ENCODE data around the gene PLCH1. TPM values are rescaled to one million over a fixed set of nuclear protein-coding genes. Genes with fewer than 3 reads are reported as not detected.

Gene PLCH1
- total RNA-seq, 1 experiment from 2014 or later, result 0.78 TPM

DNA sequence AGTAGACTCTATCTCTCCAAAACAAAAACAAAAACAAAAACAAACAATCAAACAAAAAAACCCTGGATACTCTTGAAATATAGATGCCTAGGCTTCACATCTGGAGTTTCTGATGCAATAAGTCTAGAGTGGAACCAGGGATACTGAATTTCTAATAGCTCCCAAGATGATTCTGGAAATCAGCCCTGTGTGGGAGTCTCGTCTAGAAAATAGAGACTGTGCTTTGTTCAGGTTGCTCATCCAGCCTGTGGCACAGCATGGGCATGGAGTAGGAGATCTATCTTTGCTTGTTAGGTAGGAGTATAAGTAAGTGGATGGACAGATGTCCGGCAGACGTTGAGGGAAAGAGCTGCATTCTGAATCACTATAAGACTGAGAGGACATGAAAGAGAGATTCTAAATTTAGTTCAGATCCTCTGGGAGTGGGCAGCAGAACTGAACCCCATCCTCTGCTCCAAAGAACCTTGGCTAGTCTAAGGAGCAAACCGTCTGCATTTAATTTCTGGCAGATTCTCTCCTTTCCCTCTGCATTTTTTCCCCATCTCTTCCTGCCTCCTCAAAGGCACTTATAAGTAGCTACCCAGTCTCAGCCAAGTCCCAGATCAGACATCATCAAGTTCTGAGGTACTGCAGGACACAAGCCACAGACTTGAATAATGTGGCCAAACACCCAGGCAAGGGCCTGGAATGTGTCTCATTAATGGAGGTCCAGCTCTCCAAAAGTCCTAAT, 358.8 kb downstream of the PLCH1 start:
- no peak for DNase-seq (ENCODE audit: low spot score)

DNA sequence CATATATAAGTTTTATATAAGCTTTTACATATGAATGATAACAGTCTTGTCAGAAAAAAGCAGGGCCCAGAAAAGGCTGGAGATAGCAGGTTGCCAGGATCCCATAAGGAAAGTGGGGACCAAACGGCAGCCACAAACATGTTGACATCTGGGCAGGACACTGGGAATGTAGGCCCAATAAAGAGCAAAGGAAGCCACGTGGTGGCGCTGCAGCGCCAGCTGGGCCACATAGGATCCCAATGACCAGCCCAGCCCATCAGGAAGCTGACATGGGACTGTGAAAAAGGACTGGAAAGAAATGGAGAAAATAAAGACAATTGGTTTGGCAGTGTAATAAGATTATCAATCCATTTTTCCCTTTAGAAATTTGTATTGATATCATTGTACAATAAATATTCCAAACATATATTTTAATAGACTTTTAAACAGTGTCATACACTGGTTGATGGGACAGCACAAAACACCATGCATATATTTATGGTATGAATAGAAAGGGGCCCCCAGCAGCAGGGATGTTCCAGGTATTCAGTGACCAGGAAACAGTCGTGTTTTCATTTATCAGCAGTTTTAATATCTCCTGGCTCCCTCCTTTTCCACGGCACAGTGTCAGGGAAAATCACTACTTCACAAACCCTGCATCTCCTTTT, 362.4 kb downstream of the PLCH1 start:
- DNase-seq (ENCODE audit: low spot score), result peak; percentile 76

DNA sequence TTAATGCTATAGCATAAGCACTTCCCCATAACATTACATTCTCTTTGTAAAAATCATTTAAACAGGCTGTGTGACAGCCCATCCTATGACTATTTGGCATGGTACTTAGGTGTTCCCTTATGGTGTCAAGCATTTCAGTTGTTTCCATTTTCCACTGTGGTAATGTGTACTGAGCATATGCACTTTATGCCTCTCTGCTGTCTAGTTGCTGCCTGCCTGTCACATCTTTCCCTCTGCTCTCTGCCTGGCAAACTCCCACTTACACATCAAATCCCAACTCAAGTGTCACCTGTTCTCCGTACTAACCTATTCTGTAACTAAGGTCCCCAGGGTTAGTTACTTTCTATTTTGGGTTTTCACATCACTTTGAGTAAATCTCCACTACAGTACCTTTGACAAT, 367.0 kb downstream of the PLCH1 start:
- no peak for DNase-seq (ENCODE audit: low spot score)

DNA sequence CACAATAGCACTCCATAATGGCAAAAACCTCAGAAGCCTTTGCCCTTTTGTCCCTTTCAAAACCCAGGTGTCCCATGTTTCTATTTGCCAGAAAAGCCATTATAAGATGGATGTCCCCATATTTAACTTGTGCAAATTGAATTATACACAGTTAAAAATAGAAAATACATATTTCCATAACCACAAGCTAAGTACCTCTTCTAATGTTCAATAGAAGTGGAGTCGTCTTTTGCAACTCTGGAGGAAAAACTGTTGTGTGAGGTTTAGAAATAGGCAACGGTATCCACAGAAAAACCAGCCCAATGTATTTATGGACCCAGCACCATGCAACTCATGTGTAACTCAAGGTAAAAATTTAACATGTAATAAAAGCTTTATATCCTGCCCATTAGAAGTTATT, 367.8 kb downstream of the PLCH1 start:
- DNase-seq (ENCODE audit: low spot score), result no peak

DNA sequence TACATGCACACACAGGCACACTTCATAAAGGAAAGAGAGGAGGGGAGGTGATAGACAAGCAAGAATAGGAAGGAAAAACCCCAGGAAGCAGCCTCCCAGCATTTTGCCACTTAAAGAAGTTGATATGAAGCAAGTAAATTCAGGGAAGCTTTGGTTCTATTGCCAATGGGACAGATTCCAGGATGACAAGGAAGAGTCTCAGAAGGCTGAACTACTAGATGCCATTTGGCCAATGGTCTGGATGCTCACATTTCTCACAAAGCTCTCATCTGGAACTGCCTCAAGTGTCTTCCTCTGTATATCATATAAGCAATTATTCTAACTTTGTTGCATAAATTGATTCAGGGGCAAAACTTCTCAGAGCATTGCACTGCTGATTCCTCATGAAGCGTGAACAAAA, 372.6 kb downstream of the PLCH1 start:
- no peak for DNase-seq (ENCODE audit: low spot score)

DNA sequence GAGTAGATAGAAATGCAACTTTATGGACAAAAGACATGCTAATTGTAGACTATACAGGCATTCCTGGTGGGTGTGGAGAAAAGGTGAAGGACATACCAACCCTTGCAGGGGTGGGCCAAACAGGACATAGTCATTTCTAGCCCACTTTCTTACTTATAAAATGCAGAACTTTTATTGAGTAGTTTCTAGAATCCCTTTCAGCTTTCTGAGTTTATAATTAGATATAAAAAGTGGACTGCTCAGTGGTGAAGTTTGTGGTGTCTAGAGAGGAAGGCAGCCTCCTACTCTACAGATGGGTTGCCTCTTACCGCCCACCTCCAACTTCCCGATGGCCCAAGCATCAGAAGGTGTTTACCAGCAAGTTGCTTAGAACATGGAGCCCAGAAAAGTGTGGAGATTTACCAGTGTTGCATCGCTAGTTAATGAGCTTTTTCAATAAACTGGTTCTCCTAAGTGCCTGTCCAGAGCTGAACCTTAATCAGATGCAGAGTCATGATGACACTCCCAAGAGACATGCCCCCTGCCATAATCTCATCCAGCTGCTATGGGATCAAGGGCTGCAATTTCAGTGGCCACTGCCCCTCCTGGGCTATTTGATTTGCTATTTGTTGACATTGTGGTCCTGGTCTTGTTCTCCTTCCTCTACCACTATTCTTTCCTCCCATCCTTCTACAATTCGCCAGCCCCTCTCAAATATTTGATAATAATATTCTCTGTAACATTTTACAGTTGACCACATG, 373.9 kb downstream of the PLCH1 start:
- DNase-seq (ENCODE audit: low spot score), result no peak

DNA sequence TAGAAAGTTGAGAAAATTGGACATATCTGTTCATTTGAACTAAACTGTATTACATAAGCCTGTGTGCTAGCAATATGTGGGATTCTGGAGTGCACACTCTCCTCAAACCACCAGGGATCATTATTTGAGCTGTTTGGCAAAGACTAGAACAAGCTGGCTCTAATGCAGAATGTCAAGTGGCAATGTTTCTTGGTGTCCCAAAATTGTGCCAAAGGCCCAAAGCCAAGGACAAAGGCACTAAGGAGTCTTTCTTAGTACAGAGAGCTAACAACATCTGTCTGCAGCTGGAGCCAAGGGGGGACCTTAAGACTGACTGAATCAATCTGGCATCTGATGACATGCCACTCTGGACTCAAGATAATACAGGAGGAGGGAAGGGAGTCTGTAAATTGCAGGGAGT, 374.7 kb downstream of the PLCH1 start:
- no peak for DNase-seq (ENCODE audit: low spot score)

DNA sequence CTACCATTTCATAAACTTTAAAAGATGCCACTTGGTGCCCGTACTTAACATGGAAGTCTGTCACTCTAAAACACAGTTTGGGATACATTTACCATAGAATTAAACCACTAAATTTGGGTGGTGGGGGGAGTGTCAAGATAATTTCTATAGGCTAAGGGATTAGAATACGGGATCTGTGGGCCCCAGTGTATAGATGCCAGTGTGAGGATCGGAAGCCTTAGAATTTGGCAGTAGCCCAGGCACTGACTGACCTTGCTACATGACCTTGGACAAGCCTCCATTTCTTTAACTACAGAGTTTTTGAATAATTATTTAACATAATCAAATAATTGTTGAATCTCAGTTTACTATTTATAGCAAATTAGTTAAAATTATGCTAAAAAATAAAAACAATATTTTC, 375.1 kb downstream of the PLCH1 start:
- no peak for DNase-seq (ENCODE audit: low spot score)

DNA sequence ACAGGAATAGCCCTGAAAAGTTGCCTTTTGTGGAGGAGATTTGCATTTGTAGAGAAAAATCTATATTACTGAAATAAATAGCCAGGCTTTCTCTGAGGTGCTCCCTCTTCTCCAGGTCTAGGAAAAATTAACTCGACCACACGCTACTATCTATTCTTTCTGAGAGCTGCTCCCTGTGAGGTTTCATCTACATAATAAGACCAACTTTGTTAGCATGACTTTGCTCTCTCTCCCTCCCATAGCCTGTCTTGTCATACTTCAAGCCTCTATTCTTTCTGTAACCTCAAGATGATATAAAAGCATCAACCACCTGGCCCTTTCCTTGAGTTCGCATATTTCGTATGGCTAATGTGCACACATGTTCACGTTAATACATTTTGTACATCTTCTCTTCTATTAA, 375.6 kb downstream of the PLCH1 start:
- no peak for DNase-seq (ENCODE audit: low spot score)

DNA sequence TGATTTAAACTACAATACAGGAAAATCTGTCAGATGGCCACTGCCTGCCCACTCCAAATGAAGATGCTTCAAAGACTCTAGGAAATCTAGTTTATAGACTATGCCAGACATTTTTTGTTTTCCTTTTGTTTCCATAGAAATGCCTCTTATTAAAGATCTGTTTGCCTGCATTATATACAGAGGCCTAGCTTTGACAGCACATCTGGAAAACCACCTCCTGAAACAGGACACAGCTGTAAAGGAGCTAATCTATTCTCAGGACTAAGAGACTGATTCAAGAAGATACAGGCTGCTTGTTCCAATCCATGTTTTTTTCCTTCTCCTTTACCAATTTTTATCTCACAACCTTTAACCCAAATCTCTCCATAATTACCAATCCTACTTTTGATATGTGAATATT, 376.1 kb downstream of the PLCH1 start:
- DNase-seq (ENCODE audit: low spot score), result no peak

DNA sequence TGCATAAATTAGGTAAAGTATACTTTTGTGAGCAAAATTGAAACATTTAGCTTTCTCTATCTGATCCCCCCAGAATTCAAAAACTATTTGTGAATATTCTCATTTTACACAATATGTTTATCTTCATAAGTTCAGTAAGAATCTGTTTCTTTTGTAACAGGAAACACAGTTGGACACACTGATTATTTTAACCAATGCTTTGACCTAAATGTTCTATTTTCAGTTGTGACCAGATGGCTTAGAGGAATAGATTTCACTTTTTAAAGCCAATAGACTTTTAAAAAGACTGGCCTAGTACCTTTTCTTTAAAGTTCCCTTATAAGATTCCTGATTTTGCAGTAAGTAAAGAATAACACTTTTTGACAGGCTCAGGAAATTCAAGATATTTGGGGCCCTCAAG, 377.4 kb downstream of the PLCH1 start:
- no peak for DNase-seq (ENCODE audit: low spot score)

DNA sequence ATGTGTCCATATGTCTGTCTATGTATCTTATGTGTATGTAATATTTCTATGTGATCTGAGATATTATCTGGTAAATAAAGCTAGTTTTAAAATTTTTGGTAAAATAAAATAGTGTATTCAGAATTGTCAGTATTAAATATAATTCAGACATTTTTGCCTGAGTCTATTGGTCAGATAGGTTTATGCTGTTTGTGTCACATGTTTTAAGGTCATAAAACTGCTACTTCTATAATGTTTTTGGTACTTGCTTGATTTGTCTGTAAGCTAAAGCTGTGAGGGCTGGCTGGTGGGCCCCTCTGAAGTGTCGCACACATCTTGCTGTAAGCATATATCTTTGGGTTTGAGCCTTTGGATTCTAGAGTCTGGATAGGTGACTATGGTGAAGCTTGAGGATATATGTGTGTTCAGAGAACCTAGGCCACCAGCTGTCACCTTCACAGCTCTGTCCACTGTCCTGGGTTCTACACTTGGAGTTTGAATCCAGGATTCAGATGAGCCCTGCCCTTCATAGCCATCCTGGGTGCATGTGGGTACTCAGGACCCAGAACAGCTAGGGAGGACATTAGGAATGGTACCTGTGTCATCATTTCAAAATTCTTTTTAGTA, 379.6 kb downstream of the PLCH1 start:
- DNase-seq (ENCODE audit: low spot score), result no peak

DNA sequence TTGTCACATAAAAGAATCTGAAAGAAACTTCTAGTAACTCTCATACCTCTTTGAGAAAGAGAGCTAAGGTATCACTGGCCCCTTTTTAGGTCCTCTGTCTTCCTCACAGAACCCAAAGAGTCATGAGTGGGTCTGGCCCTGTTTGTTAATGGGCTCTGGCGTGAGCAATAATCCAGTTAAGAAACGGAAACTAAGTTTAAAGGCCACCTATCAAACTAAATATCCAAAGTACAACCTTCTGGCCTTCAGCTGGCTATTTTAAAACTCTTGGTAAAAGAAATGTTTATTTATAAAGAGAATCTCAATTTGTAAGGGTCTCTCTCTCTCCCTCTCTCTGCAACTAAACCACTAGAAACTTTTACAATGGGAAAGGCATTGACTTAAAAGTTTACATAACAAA, 380.4 kb downstream of the PLCH1 start:
- DNase-seq (ENCODE audit: low spot score), result no peak

DNA sequence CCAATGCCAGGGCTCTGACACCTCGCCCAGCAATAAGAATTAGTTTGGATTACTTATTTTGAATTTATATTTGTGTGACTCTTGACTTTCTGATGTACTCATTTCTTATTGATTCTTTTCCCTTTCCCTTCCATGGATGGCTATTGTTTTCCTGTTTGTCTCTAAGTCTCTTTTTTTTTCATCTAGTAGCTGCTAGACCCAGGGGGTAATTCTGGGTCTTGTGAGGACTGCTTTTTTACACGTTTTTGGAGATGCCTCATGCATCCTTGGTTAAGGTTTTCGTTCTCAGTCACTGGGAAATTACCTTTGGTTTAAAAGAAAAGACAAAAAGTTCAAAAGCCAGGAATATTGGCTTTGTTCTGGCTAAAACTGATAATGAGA, 381.2 kb downstream of the PLCH1 start:
- no peak for DNase-seq (ENCODE audit: low spot score)

DNA sequence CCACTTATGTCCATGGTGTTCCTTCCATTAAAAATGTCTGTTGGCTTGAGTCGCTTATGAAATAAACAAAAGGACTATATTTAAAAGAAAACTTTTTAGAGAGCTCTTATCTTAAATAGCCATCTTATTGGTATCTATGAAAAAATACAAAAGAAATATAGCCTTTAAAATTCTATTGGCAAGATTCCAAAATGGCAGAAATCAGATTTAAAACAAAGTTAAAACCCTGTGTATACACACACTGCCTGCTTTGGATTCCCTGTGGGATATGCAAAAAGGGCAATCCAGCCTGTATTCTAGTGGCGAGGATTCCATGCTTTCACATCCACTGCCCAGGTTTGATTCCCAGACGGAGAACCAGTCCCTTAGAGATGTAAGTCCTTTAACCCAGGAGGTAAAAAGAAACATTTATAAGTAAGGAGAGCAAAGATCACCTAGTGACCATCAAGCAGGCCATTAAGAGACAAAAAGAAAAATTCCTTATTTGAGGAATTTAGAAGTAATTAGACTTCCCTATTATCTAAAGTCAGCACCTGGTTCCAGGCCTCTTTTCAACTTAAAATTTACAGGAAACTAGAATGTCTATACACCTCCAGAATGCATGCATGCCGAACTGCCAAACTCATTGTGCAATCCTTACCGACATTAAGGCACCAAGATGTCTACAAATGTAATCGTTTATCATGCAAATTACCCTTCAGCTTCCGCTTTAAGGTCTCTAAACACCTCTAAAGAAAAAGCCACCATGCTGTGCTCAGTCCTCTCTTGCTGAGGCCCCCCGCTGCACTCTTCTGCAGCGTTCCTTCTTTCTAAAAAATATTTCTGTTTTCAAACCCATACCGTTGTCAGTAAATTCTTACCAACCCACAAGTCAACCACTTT, 381.8 kb downstream of the PLCH1 start:
- peak; percentile 63 for DNase-seq (ENCODE audit: low spot score)

DNA sequence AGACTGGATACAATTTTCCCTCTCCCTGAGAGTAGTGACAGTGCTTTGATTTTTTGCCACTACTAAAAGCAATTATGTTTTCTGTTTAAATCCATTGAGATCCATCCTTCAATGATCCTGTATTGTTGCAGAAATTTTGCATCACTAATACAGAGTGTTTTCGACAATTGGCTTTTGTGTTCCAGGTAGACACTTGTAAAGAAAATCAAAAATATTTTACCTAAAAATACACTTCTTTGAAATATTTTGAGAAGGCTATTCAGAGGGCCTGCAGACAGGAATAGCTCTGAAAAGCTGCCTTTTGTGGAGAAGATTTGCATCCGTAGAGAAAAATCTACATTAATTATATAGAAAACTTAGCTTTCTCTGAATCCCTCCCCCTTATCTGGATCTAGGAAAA, 384.6 kb downstream of the PLCH1 start:
- no peak for DNase-seq (ENCODE audit: low spot score)

DNA sequence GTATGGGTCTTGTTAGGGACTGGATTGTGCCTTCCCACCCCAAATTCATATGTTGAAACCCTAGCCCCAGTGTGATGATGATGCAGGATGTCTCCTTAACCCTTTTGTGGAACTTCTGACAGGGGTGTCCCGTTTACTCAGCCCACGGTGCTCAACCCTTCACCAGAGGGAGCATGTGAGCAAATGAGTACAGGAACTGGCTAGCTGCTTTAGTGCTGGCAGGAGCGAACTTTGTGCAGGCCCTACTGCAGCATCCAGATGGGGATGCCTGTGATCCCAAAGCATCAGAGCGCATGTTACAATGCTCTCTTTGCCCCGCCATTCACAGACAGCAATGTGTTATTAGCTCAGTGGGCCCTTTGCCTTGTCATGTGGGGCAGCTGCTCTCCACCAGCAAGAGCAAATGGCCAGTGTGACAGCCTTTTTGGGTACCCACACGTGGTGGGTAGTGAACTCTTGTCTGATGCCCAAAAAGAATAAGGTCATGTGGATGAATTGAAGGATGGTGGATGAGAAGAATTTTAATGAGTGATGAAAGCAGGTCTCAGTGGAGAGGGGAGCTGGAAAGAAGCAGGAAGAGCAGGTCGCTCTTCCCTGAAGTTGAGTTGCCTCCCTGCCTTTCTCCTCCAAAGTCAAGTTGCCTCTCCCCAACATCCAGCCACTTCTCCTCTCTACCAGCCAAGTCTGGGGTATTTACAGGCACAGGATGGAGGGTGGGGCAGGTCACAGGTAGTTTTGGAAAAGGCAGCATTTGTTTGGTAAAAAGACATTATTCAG, 388.1 kb downstream of the PLCH1 start:
- DNase-seq (ENCODE audit: low spot score), result no peak

DNA sequence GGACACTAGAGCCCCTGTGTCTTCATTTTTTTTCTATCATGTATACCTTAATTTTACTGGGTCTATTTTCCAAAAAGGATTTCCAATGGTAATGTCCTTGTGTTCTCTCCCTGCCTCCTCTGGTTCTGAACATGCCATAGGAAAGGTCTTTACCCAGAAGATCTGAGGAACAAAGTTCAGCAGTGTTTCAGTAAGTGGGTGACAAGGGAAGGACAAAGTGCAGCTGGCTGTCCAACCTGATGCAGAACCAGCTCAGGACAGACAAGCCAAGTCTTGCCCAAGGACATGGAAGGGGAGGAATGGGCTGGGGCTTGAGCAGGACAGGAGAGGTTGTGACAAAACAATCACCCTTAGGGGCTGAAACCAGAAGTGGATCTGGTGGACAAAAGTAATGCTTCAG, 390.2 kb downstream of the PLCH1 start:
- no peak for DNase-seq (ENCODE audit: low spot score)

DNA sequence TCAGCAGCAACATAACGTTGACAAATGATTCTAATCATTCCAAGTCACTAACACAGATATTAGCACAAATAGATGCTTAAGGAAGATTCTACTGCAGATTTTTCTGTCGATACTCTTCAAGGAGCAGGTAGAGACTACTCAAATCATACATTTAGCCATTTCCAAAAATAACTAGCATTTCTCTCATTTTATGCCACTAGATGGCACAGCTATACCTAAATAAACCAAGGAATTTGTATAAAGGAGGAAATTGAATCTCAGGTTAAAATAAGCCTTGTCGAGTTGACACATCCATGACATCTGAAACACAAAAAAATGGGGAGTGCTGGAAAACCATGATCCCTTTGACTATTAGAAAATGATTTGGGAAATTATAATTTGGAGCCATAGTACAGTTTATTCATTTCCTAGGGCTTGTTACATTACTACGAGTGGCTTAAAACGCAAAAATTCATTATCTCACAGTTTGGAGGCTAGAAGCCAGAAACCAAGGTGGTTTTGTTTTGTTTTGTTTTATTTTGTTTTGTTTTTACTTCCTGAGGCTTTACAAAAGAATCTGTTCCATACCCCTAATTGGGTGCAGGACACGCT, 391.9 kb downstream of the PLCH1 start:
- peak; percentile 56 for DNase-seq (ENCODE audit: low spot score)

DNA sequence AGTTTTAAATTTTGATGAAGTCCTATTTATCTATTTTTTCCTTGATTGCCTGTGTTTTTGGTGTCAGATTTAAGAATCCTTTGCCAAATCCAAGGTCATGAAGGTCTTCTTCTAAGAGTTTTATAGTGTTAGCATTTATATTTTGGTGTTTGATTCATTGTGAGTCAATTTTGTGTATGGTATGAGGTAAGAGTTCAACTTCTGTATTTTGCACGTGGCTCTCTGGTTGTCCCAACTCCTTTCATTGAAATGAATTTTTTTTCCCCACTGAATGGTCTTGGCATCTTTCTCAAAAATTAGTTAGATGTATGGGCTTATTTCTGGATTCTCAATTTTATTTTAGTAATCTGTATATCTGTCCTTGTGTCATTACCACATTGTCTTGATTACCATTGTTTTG, 394.3 kb downstream of the PLCH1 start:
- DNase-seq (ENCODE audit: low spot score), result no peak

DNA sequence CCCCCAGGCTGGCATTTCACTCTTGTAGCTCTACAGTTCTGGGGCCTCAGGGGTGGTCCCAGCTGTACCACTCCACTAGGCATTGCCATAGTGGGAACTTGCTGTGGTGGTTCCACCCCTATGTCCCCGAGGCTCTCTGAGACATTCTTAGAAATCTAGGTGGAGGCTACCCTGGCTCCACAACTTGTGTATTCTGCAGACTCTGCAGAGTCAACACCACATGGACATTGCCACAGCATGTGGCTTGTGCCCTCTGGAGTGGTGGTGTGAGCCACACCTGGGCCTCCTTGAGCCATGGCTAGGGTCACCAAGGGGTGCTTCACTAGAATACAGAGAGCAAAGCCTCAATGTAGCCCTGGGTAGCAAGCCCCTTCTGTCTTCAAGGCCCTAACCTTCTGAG, 397.0 kb downstream of the PLCH1 start:
- no peak for DNase-seq (ENCODE audit: low spot score)
